GM12878 (cell line): ENCODE data around the gene TRIP12.

Experiments used
- ATF3 ChIP-seq: IDR thresholded peaks from 2 replicates; pipeline ENCODE4 v1.6.1; 2011; ENCODE audit warnings: low read depth, mild to moderate bottlenecking, low read length, moderate library complexity, borderline replicate concordance; ENCODE audit errors: extremely low read depth
- EP300 ChIP-seq, 2 experiments: fragments of 150-350 bp in 1 of 2; IDR thresholded peaks; 2 replicates each; pipeline ENCODE4 v1.6.1; 2011 to 2012; ENCODE audit warnings: low read depth in 2 of 2, low read length in 2 of 2, borderline replicate concordance in 1 of 2, improper control_type of control experiment in 1 of 2, inconsistent platforms in 1 of 2; ENCODE audit not compliant: control insufficient read depth in 1 of 2
- FOXK2 ChIP-seq: fragments of 450-650 bp; IDR thresholded peaks from 2 replicates; pipeline ENCODE4 v1.6.1; 2017; ENCODE audit warnings: mild to moderate bottlenecking, moderate library complexity
- POLR2A ChIP-seq: IDR thresholded peaks from 2 replicates; pipeline ENCODE4 v1.6.1; 2011; ENCODE audit warnings: low read depth, mild to moderate bottlenecking, low read length
- SMAD1 ChIP-seq: fragments of 450-650 bp; IDR thresholded peaks from 2 replicates; pipeline ENCODE4 v1.6.1; 2018; ENCODE audit warnings: mild to moderate bottlenecking, low read depth; ENCODE audit not compliant: partially characterized antibody
- STAT3 ChIP-seq: IDR thresholded peaks from 2 replicates; pipeline ENCODE4 v1.6.1; 2011; ENCODE audit warnings: low read depth, low read length, improper control_type of control experiment
- TCF12 ChIP-seq: IDR thresholded peaks from 2 replicates; pipeline ENCODE4 v1.6.1; 2011; ENCODE audit warnings: low read depth, mild to moderate bottlenecking, low read length
- TF ChIP-seq, protein P1 (sequence below), 3 experiments: IDR thresholded peaks in 2 of 3; conservative IDR thresholded peaks in 1 of 3; 2 replicates each; pipeline ENCODE4 v1.5.1; 2011; ENCODE audit warnings: low read depth in 3 of 3, low read length in 3 of 3, mild to moderate bottlenecking in 3 of 3, control low read depth in 2 of 3, moderate library complexity in 2 of 3, inconsistent platforms in 1 of 3, mixed read lengths in 1 of 3; ENCODE audit not compliant: control insufficient read depth in 2 of 3, insufficient read depth in 1 of 3; ENCODE audit errors: extremely low read depth in 1 of 3

- TF ChIP-seq SMAD1 (no peak), STAT3 (no peak), TCF12 (no peak), POLR2A (no peak), FOXK2 (no peak), ATF3 (no peak), EP300 (IDR thresholded peaks at IDR 0.05; ENCODE audit: borderline replicate concordance in 1 of 2, control insufficient read depth in 1 of 2, low read depth in 2 of 2, low read length in 2 of 2) (no peak)
- TF ChIP-seq, protein P1, sequence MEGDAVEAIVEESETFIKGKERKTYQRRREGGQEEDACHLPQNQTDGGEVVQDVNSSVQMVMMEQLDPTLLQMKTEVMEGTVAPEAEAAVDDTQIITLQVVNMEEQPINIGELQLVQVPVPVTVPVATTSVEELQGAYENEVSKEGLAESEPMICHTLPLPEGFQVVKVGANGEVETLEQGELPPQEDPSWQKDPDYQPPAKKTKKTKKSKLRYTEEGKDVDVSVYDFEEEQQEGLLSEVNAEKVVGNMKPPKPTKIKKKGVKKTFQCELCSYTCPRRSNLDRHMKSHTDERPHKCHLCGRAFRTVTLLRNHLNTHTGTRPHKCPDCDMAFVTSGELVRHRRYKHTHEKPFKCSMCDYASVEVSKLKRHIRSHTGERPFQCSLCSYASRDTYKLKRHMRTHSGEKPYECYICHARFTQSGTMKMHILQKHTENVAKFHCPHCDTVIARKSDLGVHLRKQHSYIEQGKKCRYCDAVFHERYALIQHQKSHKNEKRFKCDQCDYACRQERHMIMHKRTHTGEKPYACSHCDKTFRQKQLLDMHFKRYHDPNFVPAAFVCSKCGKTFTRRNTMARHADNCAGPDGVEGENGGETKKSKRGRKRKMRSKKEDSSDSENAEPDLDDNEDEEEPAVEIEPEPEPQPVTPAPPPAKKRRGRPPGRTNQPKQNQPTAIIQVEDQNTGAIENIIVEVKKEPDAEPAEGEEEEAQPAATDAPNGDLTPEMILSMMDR (IDR thresholded peaks at IDR 0.05 in 2 of 3, conservative IDR thresholded peaks at IDR 0.05 in 1 of 3; ENCODE audit: control insufficient read depth in 2 of 3, extremely low read depth in 1 of 3, insufficient read depth in 1 of 3, low read depth in 3 of 3, low read length in 3 of 3): no peak
Measured at GRCh38 chr2:229880892-229881586, 40.8 kb downstream of the TRIP12 start.
